Astrocyte (in vitro differentiated cells and primary cell): Measurements from ENCODE around the gene PLA2G6. TPM values are rescaled to one million over a fixed set of nuclear protein-coding genes. Genes with fewer than 3 reads are reported as not detected.

ENCODE experiments used
- DNase-seq: peaks from one replicate; pipeline ENCODE4 v3.0.0-alpha.2; 2010; ENCODE audit warnings: low read depth
- FAIRE-seq: peaks from 2 replicates; lab custom pipeline; 2011; peaks lifted over from hg19 to GRCh38; lab: Jason Lieb, UNC
- H2AFZ ChIP-seq: 2 replicates; pipeline ENCODE4 v1.6.0; 2012; ENCODE audit warnings: low read depth, low read length, inconsistent platforms
- H3K27ac ChIP-seq: 2 replicates; pipeline ENCODE4 v1.5.1; 2011; ENCODE audit warnings: low read depth, low read length, inconsistent platforms
- H3K27me3 ChIP-seq: 2 replicates; pipeline ENCODE4 v1.6.0; 2011; ENCODE audit warnings: low read length, inconsistent platforms; ENCODE audit not compliant: insufficient read depth
- H3K36me3 ChIP-seq: 2 replicates; pipeline ENCODE4 v1.5.1; 2011; ENCODE audit warnings: low read length, inconsistent platforms; ENCODE audit not compliant: insufficient read depth
- H3K4me1 ChIP-seq: 2 replicates; pipeline ENCODE4 v1.5.1; 2011; ENCODE audit warnings: low read length, inconsistent platforms; ENCODE audit not compliant: insufficient read depth
- H3K4me2 ChIP-seq: 2 replicates; pipeline ENCODE4 v1.6.0; 2012; ENCODE audit warnings: low read length, inconsistent platforms
- H3K4me3 ChIP-seq: 2 replicates; pipeline ENCODE4 v1.5.1; 2011; ENCODE audit warnings: low read depth, mild to moderate bottlenecking, low read length, inconsistent platforms; ENCODE audit not compliant: insufficient read depth
- H3K79me2 ChIP-seq: 2 replicates; pipeline ENCODE4 v1.6.0; 2012; ENCODE audit warnings: mild to moderate bottlenecking, low read length, inconsistent platforms; ENCODE audit not compliant: insufficient read depth
- H3K9ac ChIP-seq: 2 replicates; pipeline ENCODE4 v1.6.0; 2012; ENCODE audit warnings: mild to moderate bottlenecking, low read length, inconsistent platforms
- H3K9me3 ChIP-seq: 2 replicates; pipeline ENCODE4 v1.5.1; 2012; ENCODE audit warnings: low read depth, mild to moderate bottlenecking, low read length, inconsistent platforms; ENCODE audit not compliant: insufficient read depth
- H4K20me1 ChIP-seq: 2 replicates; pipeline ENCODE4 v1.6.0; 2012; ENCODE audit warnings: low read length, inconsistent platforms; ENCODE audit not compliant: insufficient read depth
- H3K27ac Mint-ChIP-seq: one replicate; pipeline ENCODE4 v1.8.0; 2021; ENCODE audit warnings: mild to moderate bottlenecking, mixed read lengths; ENCODE audit not compliant: unreplicated experiment
- H3K27me3 Mint-ChIP-seq: one replicate; pipeline ENCODE4 v1.8.0; 2021; ENCODE audit warnings: low read depth, mixed read lengths; ENCODE audit not compliant: unreplicated experiment
- H3K36me3 Mint-ChIP-seq: one replicate; pipeline ENCODE4 v1.8.0; 2021; ENCODE audit warnings: low read depth, mixed read lengths; ENCODE audit not compliant: unreplicated experiment
- H3K4me1 Mint-ChIP-seq: one replicate; pipeline ENCODE4 v1.8.0; 2021; ENCODE audit warnings: low read depth, mixed read lengths; ENCODE audit not compliant: unreplicated experiment
- H3K4me3 Mint-ChIP-seq: one replicate; pipeline ENCODE4 v1.8.0; 2021; ENCODE audit warnings: mild to moderate bottlenecking, moderate library complexity, mixed read lengths; ENCODE audit not compliant: unreplicated experiment
- H3K9me3 Mint-ChIP-seq: one replicate; pipeline ENCODE4 v1.8.0; 2021; ENCODE audit warnings: mild to moderate bottlenecking, mixed read lengths; ENCODE audit not compliant: unreplicated experiment
- EZH2 ChIP-seq: IDR thresholded peaks from 2 replicates; pipeline ENCODE4 v1.6.1; 2012; ENCODE audit warnings: mild to moderate bottlenecking, low read length, inconsistent platforms; ENCODE audit not compliant: insufficient read depth
- total RNA-seq: library from RNA; stranded (reverse); gene quantifications from 2 replicates; pipeline ENCODE4 v1.2.1, GENCODE V29; 2021
- TF ChIP-seq, protein P1 (sequence below): IDR thresholded peaks from 2 replicates; pipeline ENCODE4 v1.5.1; 2011; ENCODE audit warnings: low read depth, mild to moderate bottlenecking, inconsistent platforms, low read length, moderate library complexity; ENCODE audit not compliant: insufficient read depth

The PLA2G6 gene
- total RNA-seq, 1 donor from 2014 or later, result 10.0 TPM

DNA sequence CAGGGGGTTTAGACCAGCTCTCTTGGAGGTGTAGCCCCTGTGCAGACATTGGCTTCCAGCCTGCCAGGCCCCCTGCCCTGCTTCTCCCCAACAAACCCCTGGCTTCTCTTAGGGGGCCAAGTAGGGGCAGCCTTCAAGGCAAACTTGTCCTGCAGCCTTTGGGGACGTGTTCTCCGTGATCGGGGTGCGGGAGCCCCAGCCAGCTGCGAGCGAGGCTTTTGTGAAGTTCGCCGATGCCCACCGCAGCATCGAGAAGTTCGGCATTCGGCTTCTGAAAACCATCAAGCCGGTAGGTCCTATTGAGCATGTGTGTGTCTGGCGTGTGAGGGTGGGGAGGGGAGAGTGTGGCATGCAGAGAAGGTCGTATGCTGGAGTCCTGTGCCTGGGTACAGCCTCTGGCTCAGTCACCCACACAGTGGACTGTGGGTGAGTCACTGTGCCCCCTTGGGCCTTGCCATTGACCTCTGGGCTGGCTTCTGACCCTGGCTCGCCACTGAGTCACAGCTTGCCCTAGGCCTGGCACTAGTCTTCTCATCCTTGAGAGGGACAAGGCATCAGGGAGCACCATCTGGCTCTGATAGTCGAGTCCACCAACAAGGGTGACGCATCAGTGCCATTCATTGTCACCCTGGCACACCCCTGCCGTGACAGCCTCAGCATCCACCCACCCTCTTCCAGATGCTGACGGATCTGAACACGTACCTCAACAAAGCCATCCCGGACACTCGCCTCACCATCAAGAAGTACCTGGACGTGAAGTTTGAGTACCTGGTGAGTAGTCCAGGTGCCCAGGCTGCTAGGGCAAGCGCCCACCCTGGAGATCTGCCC lies 109.1 kb downstream of the PLA2G6 start:
- no peak overlapping the region for H3K27ac ChIP-seq
- no peaks in the 10 kb centered on the region for H3K4me1 ChIP-seq
- Mint-ChIP-seq H3K9me3 (no peaks in the 10 kb centered on the region), H3K4me3 (no peak overlapping the region), H3K36me3 (peaks cover 7% of the 10 kb centered on the region), H3K4me1 (no peaks in the 10 kb centered on the region), H3K27ac (no peak overlapping the region), H3K27me3 (peaks cover 3% of the 10 kb centered on the region)
- no peak overlapping the region for H3K4me3 ChIP-seq
- TF ChIP-seq EZH2, result no peak
- TF ChIP-seq, protein P1, sequence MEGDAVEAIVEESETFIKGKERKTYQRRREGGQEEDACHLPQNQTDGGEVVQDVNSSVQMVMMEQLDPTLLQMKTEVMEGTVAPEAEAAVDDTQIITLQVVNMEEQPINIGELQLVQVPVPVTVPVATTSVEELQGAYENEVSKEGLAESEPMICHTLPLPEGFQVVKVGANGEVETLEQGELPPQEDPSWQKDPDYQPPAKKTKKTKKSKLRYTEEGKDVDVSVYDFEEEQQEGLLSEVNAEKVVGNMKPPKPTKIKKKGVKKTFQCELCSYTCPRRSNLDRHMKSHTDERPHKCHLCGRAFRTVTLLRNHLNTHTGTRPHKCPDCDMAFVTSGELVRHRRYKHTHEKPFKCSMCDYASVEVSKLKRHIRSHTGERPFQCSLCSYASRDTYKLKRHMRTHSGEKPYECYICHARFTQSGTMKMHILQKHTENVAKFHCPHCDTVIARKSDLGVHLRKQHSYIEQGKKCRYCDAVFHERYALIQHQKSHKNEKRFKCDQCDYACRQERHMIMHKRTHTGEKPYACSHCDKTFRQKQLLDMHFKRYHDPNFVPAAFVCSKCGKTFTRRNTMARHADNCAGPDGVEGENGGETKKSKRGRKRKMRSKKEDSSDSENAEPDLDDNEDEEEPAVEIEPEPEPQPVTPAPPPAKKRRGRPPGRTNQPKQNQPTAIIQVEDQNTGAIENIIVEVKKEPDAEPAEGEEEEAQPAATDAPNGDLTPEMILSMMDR, result no peak
- no peak for FAIRE-seq
- H3K36me3 ChIP-seq, result no peaks in the 10 kb centered on the region
- no peaks in the 10 kb centered on the region for H4K20me1 ChIP-seq
- H2AFZ ChIP-seq, result no peak overlapping the region
- no peaks in the 10 kb centered on the region for H3K27me3 ChIP-seq
- no peak overlapping the region for H3K4me2 ChIP-seq
- DNase-seq, result no peak
- no peaks in the 10 kb centered on the region for H3K9me3 ChIP-seq
- no peaks in the 10 kb centered on the region for H3K79me2 ChIP-seq
- no peak overlapping the region for H3K9ac ChIP-seq

DNA sequence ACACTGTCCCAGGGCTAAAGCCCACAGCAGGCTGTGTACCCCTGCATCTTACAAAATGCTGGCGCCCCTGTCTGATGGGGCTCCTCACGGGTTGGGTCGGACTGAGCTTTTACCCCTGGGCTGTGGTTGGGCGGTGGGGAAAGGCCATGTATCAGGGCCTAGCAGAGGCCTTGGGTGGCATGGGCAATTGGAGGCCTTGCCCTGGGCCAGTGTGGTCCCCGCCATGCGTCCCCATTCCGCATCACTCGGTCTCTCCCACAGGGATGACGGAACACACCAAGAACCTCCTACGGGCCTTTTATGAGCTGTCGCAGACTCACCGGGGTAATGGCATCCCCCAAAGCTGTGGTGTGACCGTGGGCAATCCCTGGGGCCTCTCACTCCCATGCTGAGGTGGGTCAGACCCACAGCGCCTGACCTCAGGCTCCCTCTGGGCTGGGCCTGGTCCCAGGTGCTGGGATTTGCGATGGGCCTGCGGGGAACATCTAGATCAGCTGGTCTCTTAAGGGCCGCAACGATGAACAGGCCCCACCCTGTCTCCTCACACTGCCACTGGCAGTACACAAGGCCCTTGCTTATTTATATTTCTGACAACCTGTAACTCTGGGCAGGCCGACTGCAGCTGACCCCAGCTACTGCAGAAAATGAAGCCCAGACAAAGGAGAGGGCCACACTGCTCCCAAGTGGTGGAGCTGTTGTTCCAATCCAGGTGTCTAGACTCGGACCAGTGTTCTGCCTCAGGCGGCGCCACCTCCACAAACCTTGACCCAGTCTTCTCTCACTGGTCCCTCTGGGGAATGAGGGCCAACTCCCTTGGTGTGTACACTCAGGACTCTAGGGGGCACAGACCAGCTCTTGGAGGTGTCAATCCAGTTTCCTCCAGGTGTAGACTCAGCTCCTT lies 110.0 kb downstream of the PLA2G6 start:
- Histone ChIP-seq H2AFZ (no peak overlapping the region), H3K36me3 (no peaks in the 10 kb centered on the region), H3K79me2 (no peaks in the 10 kb centered on the region), H3K4me1 (no peaks in the 10 kb centered on the region), H4K20me1 (no peaks in the 10 kb centered on the region), H3K4me3 (no peak overlapping the region), H3K9me3 (no peaks in the 10 kb centered on the region), H3K9ac (no peak overlapping the region), H3K4me2 (no peak overlapping the region), H3K27ac (no peak overlapping the region), H3K27me3 (no peaks in the 10 kb centered on the region)
- no peak for FAIRE-seq
- DNase-seq, result no peak
- peaks cover 5% of the 10 kb centered on the region for H3K36me3 Mint-ChIP-seq
- H3K27ac Mint-ChIP-seq, result no peak overlapping the region
- H3K9me3 Mint-ChIP-seq, result no peaks in the 10 kb centered on the region
- H3K4me1 Mint-ChIP-seq, result no peaks in the 10 kb centered on the region
- no peaks in the 10 kb centered on the region for H3K27me3 Mint-ChIP-seq
- no peak for TF ChIP-seq EZH2
- TF ChIP-seq, protein P1, result no peak
- H3K4me3 Mint-ChIP-seq, result no peak overlapping the region
